ENCODE results near the gene CREG2. TPM values are rescaled to one million over a fixed set of nuclear protein-coding genes. Genes with fewer than 3 reads are reported as not detected.

Gene CREG2
- total and polyA plus RNA-seq, 2 donors (not counting 1 experiment from before 2014, with no cell fraction given) = 0.10 TPM; not detected in 1

DNA sequence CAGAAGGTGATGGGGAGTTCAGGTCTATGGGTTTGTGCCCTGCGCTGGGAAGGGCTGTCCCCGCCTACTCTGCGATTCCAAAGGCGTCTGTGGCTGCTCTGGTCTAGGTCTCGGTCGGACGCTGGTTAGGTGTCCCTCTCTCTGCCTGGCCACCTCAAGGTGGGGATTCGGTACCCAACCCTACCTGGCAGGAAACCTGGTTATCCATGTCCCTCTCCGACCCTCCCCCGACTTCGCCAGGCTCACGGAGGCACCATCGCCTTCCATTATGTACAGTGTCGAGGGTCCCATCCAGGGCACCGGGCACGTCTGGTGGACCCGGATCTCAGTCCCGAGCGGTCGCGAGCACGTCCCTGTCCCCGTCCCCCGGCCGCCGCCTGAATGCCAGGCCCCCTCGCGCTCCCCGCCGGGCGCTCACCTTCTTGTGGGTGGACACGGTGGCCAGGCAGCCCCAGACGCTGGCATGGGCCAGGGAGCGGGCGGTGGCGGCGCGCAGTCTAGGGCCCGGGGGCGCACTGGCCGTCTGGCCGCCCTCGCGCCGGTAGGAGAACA is 628 bp downstream of the CREG2 start:
- WGBS (ENCODE audit: insufficient coverage) = 3% methylated on average over 45 of the region's 45 CpGs
- ChIA-PET POLR2A (no interaction called here), CTCF (interaction anchor here (0.7 to 1.8 kb wide), 7 partner anchors 22 to 365 kb away, joined by 3 to 6 read pairs (median 4); no protein-coding TSS in a partner anchor)
- H3K36me3 ChIP-seq (replicated peaks in 1 of 2; ENCODE audit: control extremely low read depth in 1 of 2, control insufficient read depth in 1 of 2, extremely low read depth in 1 of 2, insufficient read depth in 2 of 2, low read length in 1 of 2) = no peaks in the 10 kb centered on the region
- DNase-seq (peak; percentile 24), ATAC-seq (ENCODE audit: low read depth) (no peak)
- Mint-ChIP-seq H3K4me3 (peak overlapping the region; percentile 71), H3K4me1 (peaks cover 14% of the 10 kb centered on the region), H3K27me3 (peaks cover 56% of the 10 kb centered on the region), H3K9me3 (ENCODE audit: insufficient read depth) (no peaks in the 10 kb centered on the region), H3K27ac (no peak overlapping the region)
- H3K4me3 ChIP-seq (ENCODE audit: control extremely low read depth in 1 of 5, extremely low read depth in 1 of 5, insufficient read depth in 1 of 5, low read depth in 2 of 5, low read length in 4 of 5) = peak overlapping the region in 4 of 5 experiments; percentile 30 to 56 (median 44)
- peaks cover 13 to 16% of the 10 kb centered on the region in 2 donors for H3K4me1 ChIP-seq (ENCODE audit: control insufficient read depth in 2 of 2, insufficient read depth in 2 of 2, low read length in 2 of 2)
- peaks cover 0 to 8% (median 1%) of the 10 kb centered on the region in 3 donors for H3K9me3 ChIP-seq (ENCODE audit: control extremely low read depth in 1 of 3, control insufficient read depth in 2 of 3, insufficient read depth in 1 of 3, low read length in 2 of 3)
- peaks cover 0 to 41% (median 27%) of the 10 kb centered on the region in 4 experiments for H3K27me3 ChIP-seq (replicated peaks in 1 of 4; ENCODE audit: control extremely low read depth in 1 of 4, control insufficient read depth in 3 of 4, insufficient read depth in 4 of 4, low read length in 3 of 4)
- H3K9ac ChIP-seq (ENCODE audit: low read length) = peak overlapping the region; percentile 56
- H2AFZ ChIP-seq (ENCODE audit: insufficient read depth, low read depth, low read length, poor library complexity, severe bottlenecking) = peak overlapping the region; percentile 65
- no peaks in the 10 kb centered on the region for H4K20me1 ChIP-seq (ENCODE audit: control insufficient read depth, insufficient read depth, low read length, poor library complexity, severe bottlenecking)
- no peaks in the 10 kb centered on the region for H3K79me2 ChIP-seq (ENCODE audit: control insufficient read depth, insufficient read depth, low read length)
- no peak for TF ChIP-seq EZH2 (IDR thresholded peaks at IDR 0.05; ENCODE audit: borderline replicate concordance, insufficient read depth, low read depth, low read length, poor library complexity, severe bottlenecking)
- TF ChIP-seq CTCF (IDR thresholded peaks at IDR 0.05) = no peak
- H3K4me2 ChIP-seq (replicated peaks; ENCODE audit: low read depth, low read length, poor library complexity, severe bottlenecking) = peak overlapping the region; percentile 89
- intact Hi-C loops (cut with micrococcal nuclease) = loop anchor here (2.0 kb wide), 1 partner anchor 44 kb away; no protein-coding TSS in a partner anchor
- H3K27ac ChIP-seq (ENCODE audit: low read length in 2 of 2) = no peak overlapping the region

GRCh38 chr2:101383016-101383541 is 4.2 kb downstream of the CREG2 start:
- Histone ChIP-seq H3K27me3 (replicated peaks in 1 of 4; ENCODE audit: control extremely low read depth in 1 of 4, control insufficient read depth in 3 of 4, insufficient read depth in 4 of 4, low read length in 3 of 4) (peaks cover 0 to 26% (median 16%) of the 10 kb centered on the region in 4 experiments), H4K20me1 (ENCODE audit: control insufficient read depth, insufficient read depth, low read length, poor library complexity, severe bottlenecking) (no peaks in the 10 kb centered on the region), H3K4me3 (ENCODE audit: control extremely low read depth in 1 of 5, extremely low read depth in 1 of 5, insufficient read depth in 1 of 5, low read depth in 2 of 5, low read length in 4 of 5) (no peak overlapping the region), H3K4me1 (ENCODE audit: control insufficient read depth in 2 of 2, insufficient read depth in 2 of 2, low read length in 2 of 2) (peaks cover 13 to 15% of the 10 kb centered on the region in 2 donors), H3K9me3 (ENCODE audit: control extremely low read depth in 1 of 3, control insufficient read depth in 2 of 3, insufficient read depth in 1 of 3, low read length in 2 of 3) (peaks cover 0 to 6% (median 1%) of the 10 kb centered on the region in 3 donors), H3K36me3 (replicated peaks in 1 of 2; ENCODE audit: control extremely low read depth in 1 of 2, control insufficient read depth in 1 of 2, extremely low read depth in 1 of 2, insufficient read depth in 2 of 2, low read length in 1 of 2) (no peaks in the 10 kb centered on the region), H3K9ac (ENCODE audit: low read length) (no peak overlapping the region), H2AFZ (ENCODE audit: insufficient read depth, low read depth, low read length, poor library complexity, severe bottlenecking) (no peak overlapping the region), H3K4me2 (replicated peaks; ENCODE audit: low read depth, low read length, poor library complexity, severe bottlenecking) (no peak overlapping the region), H3K79me2 (ENCODE audit: control insufficient read depth, insufficient read depth, low read length) (no peaks in the 10 kb centered on the region), H3K27ac (ENCODE audit: low read length in 2 of 2) (no peak overlapping the region)
- ATAC-seq (ENCODE audit: low read depth) (no peak), DNase-seq (no peak)
- ChIA-PET CTCF (no interaction called here), POLR2A (no interaction called here)
- Mint-ChIP-seq H3K4me3 (no peak overlapping the region), H3K4me1 (peaks cover 12% of the 10 kb centered on the region), H3K27me3 (peaks cover 41% of the 10 kb centered on the region), H3K27ac (no peak overlapping the region), H3K9me3 (ENCODE audit: insufficient read depth) (no peaks in the 10 kb centered on the region)
- intact Hi-C loops (cut with micrococcal nuclease) = no loop called here
- TF ChIP-seq EZH2 (IDR thresholded peaks at IDR 0.05; ENCODE audit: borderline replicate concordance, insufficient read depth, low read depth, low read length, poor library complexity, severe bottlenecking) (no peak), CTCF (IDR thresholded peaks at IDR 0.05) (no peak)
- 68% methylated on average over 6 of the region's 7 CpGs for WGBS (ENCODE audit: insufficient coverage)

Measured in B cell (primary cell).